ENCODE results near the gene BRD3OS. TPM values are rescaled to one million over a fixed set of nuclear protein-coding genes. Genes with fewer than 3 reads are reported as not detected.

BRD3OS gene
- total RNA-seq, 4 donors from 2014 or later: 8.8 to 18.3 (median 12.9) TPM

GRCh38 chr9:134026981-134027380, 1.7 kb downstream of the BRD3OS start:
- ATAC-seq (ENCODE audit: low FRiP score) (no peak), DNase-seq (ENCODE audit: low spot score) (no peak)
- no peak for TF ChIP-seq CTCF (IDR thresholded peaks at IDR 0.05)

- ATAC-seq (ENCODE audit: low FRiP score) (no peak), DNase-seq (ENCODE audit: low spot score) (no peak)
- no peak for TF ChIP-seq CTCF (IDR thresholded peaks at IDR 0.05)
Observed at GRCh38 chr9:134027561-134027960, 2.3 kb downstream of the BRD3OS start.

GRCh38 chr9:134028076-134028475, 2.8 kb downstream of the BRD3OS start:
- DNase-seq (ENCODE audit: low spot score) (no peak), ATAC-seq (ENCODE audit: low FRiP score) (no peak)
- TF ChIP-seq CTCF (IDR thresholded peaks at IDR 0.05): no peak

GRCh38 chr9:134028575-134029247, 3.4 kb downstream of the BRD3OS start:
- TF ChIP-seq CTCF (IDR thresholded peaks at IDR 0.05): no peak
- DNase-seq (ENCODE audit: low spot score) (no peak), ATAC-seq (ENCODE audit: low FRiP score) (no peak)

- no peak for TF ChIP-seq CTCF (IDR thresholded peaks at IDR 0.05)
- ATAC-seq (ENCODE audit: low FRiP score): no peak
- no peak for DNase-seq (ENCODE audit: low spot score)
Observed at GRCh38 chr9:134029248-134030226, 4.3 kb downstream of the BRD3OS start.

GRCh38 chr9:134030821-134031470, 5.7 kb downstream of the BRD3OS start:
- ATAC-seq (ENCODE audit: low FRiP score) (no peak), DNase-seq (ENCODE audit: low spot score) (no peak)
- no peak for TF ChIP-seq CTCF (IDR thresholded peaks at IDR 0.05)
